HG03135 (cell line): ENCODE results near the gene ELP6.
"Not testable (repeated sequence)": the region's sequence is repeated elsewhere in the genome, so short reads cannot be mapped to it uniquely, and the experiment has no call there.

ENCODE experiments used
- ATAC-seq: cut with Tn5 transposase; IDR thresholded peaks from one replicate; pipeline ENCODE4 v1.9.1; 2021; ENCODE audit warnings: mild to moderate bottlenecking, moderate library complexity; ENCODE audit not compliant: unreplicated experiment

Gene ELP6

DNA sequence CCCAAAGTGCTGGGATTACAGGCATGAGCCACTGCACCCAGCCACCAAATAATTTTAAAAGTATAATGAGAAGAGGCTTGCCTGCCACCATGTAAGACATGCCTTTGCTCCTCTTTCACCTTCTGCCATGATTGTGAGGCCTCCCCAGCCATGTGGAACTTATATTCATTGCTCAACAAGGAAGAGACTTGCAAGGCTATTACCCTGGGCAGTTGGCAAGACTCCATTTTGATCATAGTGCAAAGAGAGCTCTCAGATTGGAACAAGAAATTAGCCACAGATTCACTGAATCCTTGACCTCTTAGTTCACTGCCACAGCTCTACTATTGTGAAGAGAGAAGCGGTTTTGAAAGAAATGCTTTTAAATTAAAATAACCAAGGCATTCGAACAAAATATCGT is 43.9 kb downstream of the ELP6 start:
- no peak for ATAC-seq

- ATAC-seq, result not testable (repeated sequence)
These were observed 45.2 kb downstream of the ELP6 start for GRCh38 chr3:47468315-47468714.

DNA sequence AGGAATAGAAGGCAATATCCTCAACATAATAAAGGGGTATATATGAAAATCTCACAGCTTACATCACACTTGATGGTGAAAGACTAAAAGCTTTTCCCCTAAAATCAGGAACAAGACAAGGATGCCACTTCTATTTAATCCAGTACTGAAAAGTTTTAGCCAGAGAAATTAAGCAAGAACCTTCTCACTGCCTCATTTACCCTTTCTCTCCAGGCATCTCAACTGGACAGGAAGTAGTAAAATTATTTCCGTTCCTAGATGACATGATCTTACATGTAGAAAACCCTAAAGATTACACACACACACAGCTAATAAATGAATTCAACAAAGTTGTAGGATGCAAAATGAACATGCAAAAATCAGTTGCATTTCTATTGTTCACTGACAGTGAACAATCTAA is 48.9 kb downstream of the ELP6 start:
- no peak for ATAC-seq

GRCh38 chr3:47459534-47460085 is 53.9 kb downstream of the ELP6 start:
- not testable (repeated sequence) for ATAC-seq

DNA sequence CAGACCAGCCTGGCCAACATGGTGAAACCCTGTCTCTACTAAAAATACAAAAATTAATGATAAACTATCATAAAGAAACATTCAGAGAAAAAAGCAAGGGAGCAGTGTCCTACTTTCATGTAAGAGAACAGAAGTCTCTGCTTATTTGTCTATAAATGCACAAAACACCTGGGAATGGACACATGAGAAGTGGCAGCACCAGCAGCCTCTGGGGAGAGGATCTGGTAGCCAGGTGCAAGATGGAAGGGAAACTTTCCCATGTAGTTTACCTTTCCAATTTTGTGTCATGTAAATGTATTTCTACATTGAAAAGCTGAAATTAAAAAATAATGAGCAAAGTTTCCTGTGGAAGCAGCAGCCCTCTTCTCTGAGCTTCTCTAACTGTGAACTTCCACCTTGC is 56.5 kb downstream of the ELP6 start:
- no peak for ATAC-seq

DNA sequence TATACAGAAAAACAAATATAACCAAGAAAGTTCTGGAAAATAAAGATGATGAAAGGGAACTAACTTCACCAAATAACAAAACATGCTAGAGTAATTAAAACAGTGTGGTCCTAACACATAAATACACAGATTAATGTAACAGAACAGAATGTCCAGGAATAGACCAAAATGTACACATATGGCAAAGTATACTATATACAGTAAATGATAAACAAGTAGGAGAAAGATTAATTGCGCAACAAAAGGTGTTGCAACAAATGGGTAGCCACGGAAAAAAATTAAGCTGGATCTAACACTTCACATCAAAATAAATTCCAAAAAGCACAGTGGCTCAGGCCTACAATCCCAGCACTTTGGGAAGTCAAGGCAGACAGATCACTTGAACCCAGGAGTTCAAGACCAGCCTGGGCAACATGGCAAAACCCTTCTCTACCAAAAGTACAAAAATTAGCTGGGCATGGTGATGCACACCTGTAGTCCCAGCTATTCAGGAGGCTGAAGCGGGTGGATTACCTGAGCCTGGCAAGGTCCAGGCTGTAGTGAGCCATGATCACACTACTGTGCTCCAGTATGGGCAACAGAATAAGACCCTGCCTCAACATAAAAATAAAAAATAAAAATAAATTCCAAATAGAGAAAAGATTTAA is 57.6 kb downstream of the ELP6 start:
- ATAC-seq, result no peak

DNA sequence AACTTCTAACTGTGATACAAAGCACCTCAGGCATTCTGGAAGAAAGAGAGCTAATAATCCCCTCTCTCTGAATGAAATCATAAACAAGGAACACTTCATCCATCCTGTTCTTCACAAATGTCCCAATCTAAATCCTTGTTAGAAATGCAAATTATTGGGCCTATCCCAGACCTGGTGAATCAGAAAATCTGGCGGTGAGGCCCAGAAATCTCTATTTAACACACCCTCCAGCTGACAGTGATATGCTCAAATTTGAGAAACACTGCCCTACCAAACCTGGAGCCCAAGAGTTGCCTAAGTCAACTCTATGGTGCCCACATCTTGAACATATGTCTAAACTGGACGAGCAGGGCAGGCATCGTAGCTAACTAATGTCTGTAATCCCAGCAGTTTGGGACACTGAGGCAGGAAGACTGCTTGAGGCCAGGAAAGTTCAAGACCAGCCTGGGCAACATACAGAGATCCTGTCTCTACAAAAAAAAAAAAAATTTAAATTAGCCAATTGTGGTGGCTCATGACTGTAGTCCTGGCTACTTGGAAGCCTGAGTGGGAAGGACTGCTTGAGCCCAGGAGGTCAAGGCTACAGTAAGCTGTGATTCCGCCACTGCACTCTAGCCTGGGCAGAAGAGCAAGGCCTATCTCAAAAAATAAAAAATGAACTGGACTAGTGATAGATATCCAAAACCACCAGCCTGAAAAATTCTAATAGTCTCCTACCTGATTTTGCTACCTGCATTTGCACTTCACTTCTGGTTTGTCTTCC is 60.9 kb downstream of the ELP6 start:
- no peak for ATAC-seq
